H1 (cell line): ENCODE results near the gene SSU72. TPM values are rescaled to one million over a fixed set of nuclear protein-coding genes. Genes with fewer than 3 reads are reported as not detected.
"Not testable (repeated sequence)": the region's sequence is repeated elsewhere in the genome, so short reads cannot be mapped to it uniquely, and the experiment has no call there.

Experiments used
- CTCF ChIA-PET: fragments of 300-600 bp; sonication (Branson Sonifier 250); formaldehyde crosslinking; loops from one replicate; lab custom pipeline; 2021; ENCODE audit not compliant: partially characterized antibody; lab: Charles Lee
- POLR2A ChIA-PET: fragments of 300-600 bp; sonication (Branson Sonifier 250); formaldehyde crosslinking; loops from one replicate; lab custom pipeline; 2021; ENCODE audit warnings: inconsistent platforms; ENCODE audit not compliant: partially characterized antibody; lab: Charles Lee
- DNase-seq, 2 experiments: peaks; one replicate each; pipeline versions ENCODE4 v3.0.0 to v3.0.0-alpha.2; 2010 to 2022; ENCODE audit warnings: low spot score in 2 of 2, low read depth in 1 of 2, mixed read lengths in 1 of 2
- FAIRE-seq: peaks from 2 replicates; lab custom pipeline; 2011; peaks lifted over from hg19 to GRCh38; lab: Jason Lieb, UNC
- H2AFZ ChIP-seq: 2 replicates; pipeline ENCODE4 v1.8.1; 2012; ENCODE audit warnings: low read length, inconsistent platforms
- H2AK5ac ChIP-seq: 2 replicates; pipeline ENCODE4 v1.6.1; 2013; ENCODE audit warnings: low read depth, low read length
- H2BK120ac ChIP-seq: replicated peaks from 2 replicates; pipeline ENCODE3; 2013; ENCODE audit warnings: low read depth, low read length, inconsistent platforms
- H2BK12ac ChIP-seq: 2 replicates; pipeline ENCODE4 v1.6.1; 2013; ENCODE audit warnings: low read depth, low read length
- H2BK15ac ChIP-seq: 2 replicates; pipeline ENCODE4 v1.6.1; 2013; ENCODE audit warnings: low read length
- H2BK20ac ChIP-seq: 2 replicates; pipeline ENCODE4 v1.6.1; 2013; ENCODE audit warnings: low read length
- H2BK5ac ChIP-seq: 2 replicates; pipeline ENCODE4 v1.6.1; 2013; ENCODE audit warnings: low read depth, low read length
- H3K14ac ChIP-seq: 2 replicates; pipeline ENCODE4 v1.6.1; 2013; ENCODE audit warnings: inconsistent platforms; ENCODE audit not compliant: insufficient read length
- H3K18ac ChIP-seq: 2 replicates; pipeline ENCODE4 v1.6.1; 2013; ENCODE audit warnings: low read length; ENCODE audit errors: extremely low read depth
- H3K23ac ChIP-seq: 2 replicates; pipeline ENCODE4 v1.6.1; 2013; ENCODE audit warnings: inconsistent platforms; ENCODE audit not compliant: insufficient read length
- H3K23me2 ChIP-seq: 2 replicates; pipeline ENCODE4 v1.6.1; 2013; ENCODE audit warnings: low read depth, low read length
- H3K27ac ChIP-seq: 2 replicates; pipeline ENCODE4 v1.6.1; 2011; ENCODE audit warnings: low read depth, low read length, inconsistent platforms
- H3K27me3 ChIP-seq, 4 experiments: replicated peaks in 1 of 4; 1 replicate in 1 of 4; 2 replicates in 3 of 4; pipeline versions ENCODE4 v1.6.1 to v1.8.1; 2011 to 2013; ENCODE audit warnings: low read length in 3 of 4, mild to moderate bottlenecking in 3 of 4, inconsistent platforms in 2 of 4, mixed read lengths in 2 of 4, moderate library complexity in 1 of 4; ENCODE audit not compliant: control insufficient read depth in 3 of 4, insufficient read depth in 3 of 4; ENCODE audit errors: extremely low read depth in 1 of 4
- H3K36me3 ChIP-seq, 4 experiments: 2 replicates each; pipeline versions ENCODE4 v1.6.1 to v1.8.1; 2011 to 2013; ENCODE audit warnings: mild to moderate bottlenecking in 4 of 4, low read length in 3 of 4, moderate library complexity in 2 of 4, control low read depth in 1 of 4, inconsistent platforms in 1 of 4; ENCODE audit not compliant: insufficient read depth in 4 of 4, control insufficient read depth in 2 of 4
- H3K4ac ChIP-seq: replicated peaks from 2 replicates; pipeline ENCODE3; 2013; ENCODE audit warnings: low read length, low read depth, mixed read lengths, inconsistent platforms; ENCODE audit not compliant: insufficient read length
- H3K4me1 ChIP-seq, 4 experiments: replicated peaks in 1 of 4; 1 replicate in 1 of 4; 2 replicates in 3 of 4; pipeline versions ENCODE4 v1.6.1 to v1.8.1; 2011 to 2013; ENCODE audit warnings: low read length in 3 of 4, inconsistent platforms in 2 of 4, mixed read lengths in 1 of 4; ENCODE audit not compliant: insufficient read depth in 4 of 4, control insufficient read depth in 3 of 4
- H3K4me2 ChIP-seq, 2 experiments: 2 replicates each; pipeline versions ENCODE4 v1.6.1 to v1.8.1; 2011 to 2013; ENCODE audit warnings: low read depth in 2 of 2, low read length in 2 of 2, control low read depth in 1 of 2, inconsistent platforms in 1 of 2, mild to moderate bottlenecking in 1 of 2; ENCODE audit not compliant: insufficient read depth in 1 of 2
- H3K4me3 ChIP-seq, 4 experiments: fragments of 200-600, 300-600 bp in 1 of 4; sonication (generic), shearing (Covaris generic), sonication (Bioruptor Twin) in 1 of 4; 2 replicates each; pipeline versions ENCODE4 v1.5.1 to v1.8.1; 2011 to 2016; ENCODE audit warnings: low read length in 4 of 4, low read depth in 3 of 4, control low read depth in 2 of 4, inconsistent platforms in 2 of 4, mild to moderate bottlenecking in 2 of 4, mixed read lengths in 1 of 4, moderate library complexity in 1 of 4; ENCODE audit not compliant: insufficient read depth in 2 of 4; ENCODE audit errors: extremely low read depth in 1 of 4
- H3K56ac ChIP-seq: replicated peaks from 2 replicates; pipeline ENCODE3; 2013; ENCODE audit warnings: low read depth, mild to moderate bottlenecking, mixed read lengths, low read length, inconsistent platforms; ENCODE audit not compliant: insufficient read length
- H3K79me1 ChIP-seq: 2 replicates; pipeline ENCODE4 v1.6.1; 2013; ENCODE audit warnings: low read depth, low read length, control low read depth
- H3K79me2 ChIP-seq, 2 experiments: 2 replicates each; pipeline versions ENCODE4 v1.6.1 to v1.8.1; 2012 to 2013; ENCODE audit warnings: low read length in 2 of 2, mild to moderate bottlenecking in 2 of 2, inconsistent platforms in 1 of 2; ENCODE audit not compliant: insufficient read depth in 2 of 2, control insufficient read depth in 1 of 2
- H3K9ac ChIP-seq, 4 experiments: replicated peaks in 1 of 4; 1 replicate in 1 of 4; 2 replicates in 3 of 4; pipeline versions ENCODE4 v1.6.1 to v1.8.1; 2011 to 2013; ENCODE audit warnings: low read depth in 3 of 4, low read length in 3 of 4, control low read depth in 2 of 4, mild to moderate bottlenecking in 2 of 4, moderate library complexity in 2 of 4, inconsistent platforms in 1 of 4; ENCODE audit errors: extremely low read depth in 1 of 4
- H3K9me3 ChIP-seq, 2 experiments: 2 replicates each; pipeline versions ENCODE4 v1.6.1 to v1.8.1; 2012 to 2013; ENCODE audit warnings: mild to moderate bottlenecking in 2 of 2, moderate library complexity in 2 of 2, control low read depth in 1 of 2, inconsistent platforms in 1 of 2, low read depth in 1 of 2, low read length in 1 of 2, mixed read lengths in 1 of 2; ENCODE audit not compliant: insufficient read depth in 2 of 2
- H4K20me1 ChIP-seq, 2 experiments: replicated peaks in 1 of 2; 2 replicates each; pipeline versions ENCODE3 to v1.8.1; 2011 to 2013; ENCODE audit warnings: inconsistent platforms in 2 of 2, low read length in 2 of 2, mild to moderate bottlenecking in 1 of 2; ENCODE audit not compliant: insufficient read depth in 2 of 2, control insufficient read depth in 1 of 2
- H4K5ac ChIP-seq: 2 replicates; pipeline ENCODE4 v1.6.1; 2013; ENCODE audit warnings: low read length, low read depth, mixed read lengths, inconsistent platforms; ENCODE audit not compliant: insufficient read length
- H4K8ac ChIP-seq: 2 replicates; pipeline ENCODE4 v1.8.0; 2013; ENCODE audit warnings: mild to moderate bottlenecking, moderate library complexity, low read length, inconsistent platforms; ENCODE audit not compliant: insufficient read depth; ENCODE audit errors: extremely low read depth
- H4K91ac ChIP-seq: replicated peaks from 2 replicates; pipeline ENCODE3; 2013; ENCODE audit warnings: low read length, mixed read lengths, inconsistent platforms; ENCODE audit not compliant: insufficient read length
- RAD21 ChIP-seq, 2 experiments: IDR thresholded peaks in 1 of 2; conservative IDR thresholded peaks in 1 of 2; 2 replicates each; pipeline ENCODE4 v1.6.1; 2011; ENCODE audit warnings: low read depth in 2 of 2, low read length in 2 of 2, improper control_type of control experiment in 1 of 2, inconsistent platforms in 1 of 2, mild to moderate bottlenecking in 1 of 2, moderate library complexity in 1 of 2
- WGBS, 2 experiments: shearing (Covaris generic) in 1 of 2; methylation state at CpG; one replicate each; pipeline versions ENCODE4 v1.1.6 to v1.1.7; 2013 to 2015; ENCODE audit warnings: low lambda C conversion rate in 2 of 2, mixed read lengths in 2 of 2, inconsistent platforms in 1 of 2, low coverage in 1 of 2, missing lambda C conversion rate in 1 of 2; ENCODE audit not compliant: insufficient replicate concordance in 2 of 2, insufficient coverage in 1 of 2, insufficient read length in 1 of 2; ENCODE audit errors: extremely low coverage in 1 of 2, missing lambda C conversion rate in 1 of 2; 5-methylcytosine and 5-hydroxymethylcytosine counted together
- polyA plus RNA-seq, 7 experiments: library from polyadenylated mRNA; depleted of rRNA in 3 of 7; stranded (reverse) in 5 of 7; unstranded in 2 of 7; fragments of >200 nt in 5 of 7; fragments of 200-250 nt in 2 of 7; gene quantifications; 1 replicate in 5 of 7; 2 replicates in 1 of 7; 4 replicates in 1 of 7; pipeline versions ENCODE4 v1.2.1 to v1.2.3, GENCODE V29; 2011 to 2013; ENCODE audit warnings: missing spikeins in 2 of 7, mixed read lengths in 2 of 7
- total RNA-seq: library from RNA; stranded (reverse); fragmentation: NEBNext Ultra II Directional; extraction: Animal tissue kit (Norgen Biotek cat#: 25700); gene quantifications from 2 replicates; pipeline ENCODE4 v1.2.1, GENCODE V29; 2021

The SSU72 gene
- total and polyA plus RNA-seq, 2 of the 8 experiments (the other 6 are each of a cell fraction or from before 2014, with no cell fraction given): 110 to 165 TPM

- not testable (repeated sequence) for H2BK12ac ChIP-seq, H4K20me1 ChIP-seq, H3K4ac ChIP-seq, FAIRE-seq, H3K14ac ChIP-seq, H4K5ac ChIP-seq, H3K36me3 ChIP-seq, H2AFZ ChIP-seq, H3K79me1 ChIP-seq, H3K9ac ChIP-seq, DNase-seq, H2BK15ac ChIP-seq, H3K9me3 ChIP-seq, H2BK20ac ChIP-seq, H3K27me3 ChIP-seq, H3K23ac ChIP-seq, H3K4me2 ChIP-seq, H3K4me3 ChIP-seq, H2BK120ac ChIP-seq, H2BK5ac ChIP-seq, H3K79me2 ChIP-seq, H3K4me1 ChIP-seq, H3K18ac ChIP-seq, H4K91ac ChIP-seq, H3K27ac ChIP-seq
- ChIA-PET CTCF (interaction anchor here (0.6 to 2.4 kb wide), 29 partner anchors 10 to 439 kb away, joined by 3 to 10 read pairs (median 4); no protein-coding TSS in a partner anchor), POLR2A (interaction anchor here (1.0 to 1.9 kb wide), 6 partner anchors 13 to 106 kb away, joined by 3 to 7 read pairs (median 4); partner anchors contain the start of gene CCNL2)
- 82% methylated on average over 13 of the region's 22 CpGs; no CpG with 5 or more reads in 1 of the 2 experiments for WGBS, 2 experiments
- TF ChIP-seq RAD21 (IDR thresholded peaks at IDR 0.05 in 1 of 2, conservative IDR thresholded peaks at IDR 0.05 in 1 of 2; ENCODE audit: low read depth in 2 of 2, low read length in 2 of 2): 0 out of 4 replicates have a peak, but pooled peaks of 1 of the 2 experiments have one; percentile 2
- TF ChIP-seq, all 59 proteins: peak for 1; not testable (repeated sequence) for 58
- not testable (repeated sequence) for H3K56ac ChIP-seq, H3K23me2 ChIP-seq, H4K8ac ChIP-seq, H2AK5ac ChIP-seq
Measured at GRCh38 chr1:1505366-1505798, 69.3 kb downstream of the SSU72 start.
